Mucosa of descending colon (tissue), 3 donors: ENCODE data around the gene COL12A1. TPM values are rescaled to one million over a fixed set of nuclear protein-coding genes. Genes with fewer than 3 reads are reported as not detected.

Source experiments
- ATAC-seq: fragments of 200-7000 bp; cut with Tn5 transposase; one replicate; pipeline ENCODE4 v1.9.1; 2020; ENCODE audit warnings: mild to moderate bottlenecking, moderate library complexity
- DNase-seq, 3 donors: peaks; one replicate each; pipeline ENCODE4 v3.0.0-alpha.2; 2020
- H3K36me3 ChIP-seq: fragments of 200-600 bp; one replicate; pipeline ENCODE4 v1.8.0; 2021; ENCODE audit warnings: low read depth, mild to moderate bottlenecking
- H3K4me1 ChIP-seq: fragments of 200-600 bp; one replicate; pipeline ENCODE4 v1.8.0; 2021; ENCODE audit warnings: low read depth, mild to moderate bottlenecking
- H3K4me3 ChIP-seq: fragments of 200-600 bp; one replicate; pipeline ENCODE4 v1.8.0; 2021; ENCODE audit warnings: mild to moderate bottlenecking
- H3K9me3 ChIP-seq: fragments of 200-600 bp; one replicate; pipeline ENCODE4 v1.8.0; 2021; ENCODE audit warnings: mild to moderate bottlenecking
- intact Hi-C, 2 donors: fragments of 100-400 bp; cut with DNase I in 1 of 2; cut with micrococcal nuclease in 1 of 2; formaldehyde crosslinking; loops; one replicate each; pipeline versions ENCODE4 v1.11.0 to v1.11.1; 2022; cut with DNase I, micrococcal nuclease
- total RNA-seq, 3 donors: library from RNA; stranded (reverse); fragmentation: NEBNext Ultra II Directional in 2 of 3; extraction: Animal tissue kit (Norgen Biotek cat#: 25700) in 2 of 3; gene quantifications; one replicate each; pipeline versions ENCODE4 v1.2.1 to v1.2.4, GENCODE V29; 2021 to 2023
- TF ChIP-seq, protein P1 (sequence below): fragments of 200-600 bp; IDR thresholded peaks from one replicate; pipeline ENCODE4 v1.8.0; 2022; ENCODE audit warnings: antibody characterized with exemption, mild to moderate bottlenecking
- donor health status: DM: no; HTN: no; CAD: no; lungs with moderate emphysema.
- donor health status: DM: no; HTN: no; CAD: no.
- donor health status: DM: no; HTN: yes; CAD: no.

COL12A1 gene
- total RNA-seq, 3 donors from 2014 or later: 6.1 to 80.9 (median 15.7) TPM

DNA sequence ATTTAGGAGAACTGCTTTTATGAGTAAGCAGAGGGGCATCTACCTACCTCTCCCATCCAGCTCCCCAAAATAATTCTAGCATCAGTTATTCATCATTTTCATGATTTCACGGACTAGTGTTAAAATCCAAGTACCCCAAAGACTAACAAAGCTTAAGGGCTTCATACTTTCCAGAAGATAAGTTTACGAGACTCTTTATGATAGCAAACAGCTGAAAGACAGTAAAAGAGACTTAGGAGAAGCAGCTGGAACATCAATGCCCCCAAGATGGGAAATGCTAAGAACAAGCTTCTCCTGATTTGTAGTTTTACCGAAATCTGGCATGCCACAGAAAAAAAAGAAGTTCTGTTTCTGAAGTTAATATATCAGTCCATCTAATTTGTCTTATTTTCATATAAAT lies 70.0 kb downstream of the COL12A1 start:
- intact Hi-C loops: no loop called here
- TF ChIP-seq, protein P1, sequence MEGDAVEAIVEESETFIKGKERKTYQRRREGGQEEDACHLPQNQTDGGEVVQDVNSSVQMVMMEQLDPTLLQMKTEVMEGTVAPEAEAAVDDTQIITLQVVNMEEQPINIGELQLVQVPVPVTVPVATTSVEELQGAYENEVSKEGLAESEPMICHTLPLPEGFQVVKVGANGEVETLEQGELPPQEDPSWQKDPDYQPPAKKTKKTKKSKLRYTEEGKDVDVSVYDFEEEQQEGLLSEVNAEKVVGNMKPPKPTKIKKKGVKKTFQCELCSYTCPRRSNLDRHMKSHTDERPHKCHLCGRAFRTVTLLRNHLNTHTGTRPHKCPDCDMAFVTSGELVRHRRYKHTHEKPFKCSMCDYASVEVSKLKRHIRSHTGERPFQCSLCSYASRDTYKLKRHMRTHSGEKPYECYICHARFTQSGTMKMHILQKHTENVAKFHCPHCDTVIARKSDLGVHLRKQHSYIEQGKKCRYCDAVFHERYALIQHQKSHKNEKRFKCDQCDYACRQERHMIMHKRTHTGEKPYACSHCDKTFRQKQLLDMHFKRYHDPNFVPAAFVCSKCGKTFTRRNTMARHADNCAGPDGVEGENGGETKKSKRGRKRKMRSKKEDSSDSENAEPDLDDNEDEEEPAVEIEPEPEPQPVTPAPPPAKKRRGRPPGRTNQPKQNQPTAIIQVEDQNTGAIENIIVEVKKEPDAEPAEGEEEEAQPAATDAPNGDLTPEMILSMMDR: no peak
- no peaks in the 10 kb centered on the region for H3K4me1 ChIP-seq
- no peak for ATAC-seq
- H3K9me3 ChIP-seq: no peaks in the 10 kb centered on the region
- no peak for DNase-seq
- H3K4me3 ChIP-seq: no peak overlapping the region
- no peaks in the 10 kb centered on the region for H3K36me3 ChIP-seq

DNA sequence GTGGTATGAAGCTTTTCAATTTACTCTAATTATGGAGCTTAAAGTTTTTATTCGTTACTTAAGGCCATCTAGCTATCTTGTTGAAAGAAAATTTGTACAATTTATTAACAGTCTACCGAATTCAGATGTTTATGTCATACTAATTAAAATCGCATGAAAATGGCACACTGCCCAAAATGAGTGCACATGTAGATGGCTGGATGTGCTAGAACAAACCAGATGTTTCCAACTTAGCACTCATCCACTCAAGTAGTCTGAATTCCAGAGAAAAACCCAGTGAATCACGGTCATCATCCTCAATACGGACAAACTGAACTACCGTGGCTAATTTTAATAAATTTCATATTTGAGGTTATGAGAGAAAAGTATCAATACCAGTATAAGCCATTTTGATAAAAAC lies 70.4 kb downstream of the COL12A1 start:
- H3K9me3 ChIP-seq: no peaks in the 10 kb centered on the region
- H3K4me3 ChIP-seq: no peak overlapping the region
- H3K36me3 ChIP-seq: no peaks in the 10 kb centered on the region
- no peaks in the 10 kb centered on the region for H3K4me1 ChIP-seq
- DNase-seq (no peak), ATAC-seq (no peak)
- intact Hi-C loops: no loop called here
- TF ChIP-seq, protein P1: no peak

DNA sequence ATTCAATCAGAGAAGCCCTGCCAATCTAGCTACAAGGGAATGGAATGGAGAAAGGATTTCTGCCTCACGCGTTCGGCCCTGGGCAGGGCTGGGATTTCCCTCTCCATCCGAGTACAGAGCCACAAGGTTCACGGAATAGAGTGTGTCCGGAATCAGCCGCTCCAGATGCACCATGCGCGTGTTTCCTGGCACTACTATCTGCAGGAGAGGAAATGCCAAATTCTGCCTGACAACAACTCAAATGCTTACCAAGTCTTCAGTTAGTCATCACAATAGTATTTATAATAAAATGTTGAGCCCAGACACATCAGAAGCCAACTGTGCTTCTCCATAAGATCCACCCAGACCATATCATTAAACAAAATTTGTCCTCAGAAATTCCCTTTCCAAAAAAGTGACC lies 75.1 kb downstream of the COL12A1 start:
- DNase-seq: peak in 1 of 3 donors; percentile 2
- Histone ChIP-seq H3K36me3 (no peaks in the 10 kb centered on the region), H3K4me3 (no peak overlapping the region), H3K9me3 (no peaks in the 10 kb centered on the region), H3K4me1 (no peaks in the 10 kb centered on the region)
- TF ChIP-seq, protein P1: no peak
- no peak for ATAC-seq
- intact Hi-C loops: no loop called here

GRCh38 chr6:75128878-75129570 lies 76.8 kb downstream of the COL12A1 start:
- no peaks in the 10 kb centered on the region for H3K4me1 ChIP-seq
- no peaks in the 10 kb centered on the region for H3K9me3 ChIP-seq
- ATAC-seq (no peak), DNase-seq (no peak)
- TF ChIP-seq, protein P1: no peak
- H3K36me3 ChIP-seq: no peaks in the 10 kb centered on the region
- no peak overlapping the region for H3K4me3 ChIP-seq
- intact Hi-C loops: no loop called here

GRCh38 chr6:75126518-75126917 lies 79.3 kb downstream of the COL12A1 start:
- Histone ChIP-seq H3K4me1 (no peaks in the 10 kb centered on the region), H3K9me3 (no peaks in the 10 kb centered on the region), H3K36me3 (no peaks in the 10 kb centered on the region), H3K4me3 (no peak overlapping the region)
- no peak for ATAC-seq
- DNase-seq: no peak
- TF ChIP-seq, protein P1: no peak
- intact Hi-C loops: no loop called here

DNA sequence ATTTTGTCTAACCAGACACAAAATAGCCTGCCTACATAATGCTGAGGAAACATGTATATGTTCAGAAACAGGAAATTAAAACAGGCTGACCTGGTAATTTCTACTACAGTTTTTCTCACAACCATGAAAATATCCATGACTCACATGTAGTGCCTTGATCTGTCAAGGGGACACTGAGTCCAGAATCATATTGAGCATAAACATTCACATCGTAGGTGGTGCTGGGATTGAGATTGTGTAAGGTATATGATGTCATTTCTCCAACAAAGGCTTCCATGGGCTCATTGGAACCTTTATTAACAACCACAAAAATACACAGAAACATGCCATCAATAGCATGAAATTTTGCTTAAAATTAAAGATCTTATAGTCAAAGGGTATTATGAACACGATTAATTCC lies 80.9 kb downstream of the COL12A1 start:
- Histone ChIP-seq H3K4me3 (no peak overlapping the region), H3K4me1 (no peaks in the 10 kb centered on the region), H3K9me3 (no peaks in the 10 kb centered on the region), H3K36me3 (no peaks in the 10 kb centered on the region)
- no peak for DNase-seq
- intact Hi-C loops: no loop called here
- no peak for ATAC-seq
- TF ChIP-seq, protein P1: no peak
